Occipital lobe (tissue), 2 donors: ENCODE data around the gene SNX9. TPM values are rescaled to one million over a fixed set of nuclear protein-coding genes. Genes with fewer than 3 reads are reported as not detected.
"Not testable (repeated sequence)": the region's sequence is repeated elsewhere in the genome, so short reads cannot be mapped to it uniquely, and the experiment has no call there.

Source experiments
- DNase-seq: peaks from one replicate; lab custom pipeline; 2025; lab: John Stamatoyannopoulos, UW
- total RNA-seq: library from RNA; depleted of rRNA; stranded (reverse); fragments of >200 nt; gene quantifications from one replicate; pipeline ENCODE4 v1.2.3, GENCODE V29; 2014

Gene SNX9
- total RNA-seq, 1 donor from 2014 or later, result 19.2 TPM

- no peak for DNase-seq
These were observed 7.4 kb downstream of the SNX9 start for GRCh38 chr6:157830354-157831017.

GRCh38 chr6:157831018-157831369, 7.9 kb downstream of the SNX9 start:
- DNase-seq, result no peak

- no peak for DNase-seq
These were observed 8.6 kb downstream of the SNX9 start for GRCh38 chr6:157831424-157832249.

GRCh38 chr6:157832250-157832967, 9.4 kb downstream of the SNX9 start:
- DNase-seq, result no peak

GRCh38 chr6:157834549-157834948, 11.5 kb downstream of the SNX9 start:
- DNase-seq, result no peak

- DNase-seq, result no peak
These were observed 15.8 kb downstream of the SNX9 start for GRCh38 chr6:157838718-157839430.

GRCh38 chr6:157839606-157840005, 16.6 kb downstream of the SNX9 start:
- no peak for DNase-seq

GRCh38 chr6:157840261-157840660, 17.2 kb downstream of the SNX9 start:
- no peak for DNase-seq

GRCh38 chr6:157840776-157841175, 17.7 kb downstream of the SNX9 start:
- no peak for DNase-seq

GRCh38 chr6:157841211-157841840, 18.3 kb downstream of the SNX9 start:
- DNase-seq, result no peak

- no peak for DNase-seq
These were observed 19.2 kb downstream of the SNX9 start for GRCh38 chr6:157842212-157842611.

- not testable (repeated sequence) for DNase-seq
These were observed 21.1 kb downstream of the SNX9 start for GRCh38 chr6:157844196-157844595.

GRCh38 chr6:157845493-157846259, 22.6 kb downstream of the SNX9 start:
- DNase-seq, result no peak

- no peak for DNase-seq
These were observed 24.8 kb downstream of the SNX9 start for GRCh38 chr6:157847846-157848245.

GRCh38 chr6:157848693-157849092, 25.6 kb downstream of the SNX9 start:
- DNase-seq, result no peak

GRCh38 chr6:157849288-157850017, 26.4 kb downstream of the SNX9 start:
- DNase-seq, result no peak

- DNase-seq, result no peak
These were observed 27.0 kb downstream of the SNX9 start for GRCh38 chr6:157850030-157850429.

- DNase-seq, result no peak
These were observed 30.2 kb downstream of the SNX9 start for GRCh38 chr6:157853018-157853805.
